Melanocyte of skin (primary cell): Measurements from ENCODE around the gene CTNNA2. TPM values are rescaled to one million over a fixed set of nuclear protein-coding genes. Genes with fewer than 3 reads are reported as not detected.

ENCODE experiments used
- small RNA-seq, 2 donors: library from RNA; depleted of rRNA; stranded (forward); fragments of <200 nt; gene quantifications; one replicate each; pipeline ENCODE3, GENCODE V24; 2012
- total RNA-seq, 2 donors: library from RNA; depleted of rRNA; stranded (reverse); fragments of >200 nt; gene quantifications; 2 replicates each; pipeline ENCODE4 v1.2.3, GENCODE V29; 2012

CTNNA2 gene
- under 1 TPM; under 0.01 to 0.34 TPM for total RNA-seq

GRCh38 chr2:79512442-79513401 is at the start of gene CTNNA2:
TSS of gene CTNNA2 (plus strand) at chr2:79513051.

GRCh38 chr2:80303909-80304837 is 791.3 kb downstream of the CTNNA2 start, which contains the start of gene LRRTM1:
TSS of gene LRRTM1 (minus strand) at chr2:80304752. CDS start at chr2:80303819, 933 bp downstream.

Small RNAs within 50 kb of the gene (small RNA-seq; reads per million reads assigned to genes)
- gene MIR4264 (0 reads per million in 2 donors), gene MIR8080 (0 reads per million in 2 donors), gene RNU6-561P (0 reads per million in 2 donors)
